Cortex of kidney (tissue), 1 donor: ENCODE data around the gene EPS8L1.
"Not testable (repeated sequence)": the region's sequence is repeated elsewhere in the genome, so short reads cannot be mapped to it uniquely, and the experiment has no call there.

Source experiments
- DNase-seq: peaks from one replicate; lab custom pipeline; 2025; lab: John Stamatoyannopoulos, UW

The EPS8L1 gene

DNA sequence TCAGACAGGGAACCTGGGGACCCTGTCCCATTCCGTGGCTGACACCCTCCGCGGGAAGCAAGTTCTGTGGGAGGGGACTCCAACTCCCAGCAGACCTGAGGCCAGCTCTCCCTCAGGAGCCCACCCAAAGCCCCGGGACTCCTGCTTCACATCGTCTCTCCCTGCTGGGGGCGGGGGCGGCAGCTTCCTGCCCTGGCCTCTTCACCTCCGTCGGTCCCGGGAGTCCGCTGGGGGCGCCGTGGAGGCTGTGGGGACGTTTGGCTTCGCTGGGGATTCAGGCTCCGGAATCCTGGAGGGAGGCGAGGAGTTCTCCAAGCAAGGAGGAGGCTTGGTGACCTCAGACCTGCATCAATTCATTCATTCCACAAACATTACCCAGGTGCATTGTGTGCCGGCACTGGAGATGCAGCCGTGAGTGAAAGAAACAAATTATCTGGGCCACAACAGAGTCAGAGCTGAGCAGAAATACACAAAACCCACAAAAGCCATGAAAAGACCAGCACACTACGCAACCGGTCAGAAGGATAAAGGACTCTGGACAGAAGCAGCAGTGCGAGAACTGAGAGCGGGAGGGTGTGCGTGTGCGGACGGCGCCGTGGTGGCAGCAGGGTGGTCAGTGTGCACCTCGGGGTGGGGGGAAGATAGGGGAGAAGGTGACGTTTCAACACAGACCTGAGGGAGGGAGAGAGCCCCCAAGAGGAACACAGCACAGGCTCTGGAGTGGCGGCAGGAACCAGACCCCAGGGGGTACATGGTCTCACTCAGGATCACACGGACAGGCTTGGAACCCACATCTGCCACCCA lies 19.0 kb downstream of the EPS8L1 start:
- DNase-seq = no peak

- no peak for DNase-seq
Observed at GRCh38 chr19:55095260-55096060, 19.8 kb downstream of the EPS8L1 start.

DNA sequence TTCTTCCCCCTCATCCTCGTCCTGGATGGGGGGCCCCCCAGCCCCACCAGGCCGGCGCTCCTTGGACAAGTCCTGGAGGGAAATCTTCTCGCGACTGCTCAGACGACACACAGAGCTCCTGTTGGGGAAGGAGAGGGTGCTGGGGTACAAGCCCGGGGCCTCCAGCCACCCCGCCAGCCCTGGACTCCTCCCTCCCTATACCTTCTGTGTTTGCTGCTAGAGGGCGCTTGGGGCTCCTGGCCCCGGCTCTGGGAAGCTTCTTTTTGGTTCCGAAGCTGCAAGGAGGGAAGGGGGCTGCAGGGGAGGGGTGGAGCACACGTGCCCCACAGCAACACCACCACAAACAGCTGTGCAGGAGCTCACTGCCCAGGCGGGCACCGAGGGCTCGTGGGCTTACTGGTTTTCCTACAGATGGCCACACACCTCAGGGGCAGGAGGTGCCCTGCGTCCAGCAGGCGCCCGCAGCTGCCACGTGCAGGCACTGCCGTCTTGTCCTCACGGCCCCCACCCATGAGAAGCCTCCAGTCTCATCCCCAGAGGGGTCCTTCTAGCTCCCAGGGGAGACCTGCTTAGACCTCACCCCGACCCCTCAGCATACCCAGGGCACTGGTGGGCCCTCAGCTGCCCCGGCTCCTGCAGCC lies 20.5 kb downstream of the EPS8L1 start:
- no peak for DNase-seq

GRCh38 chr19:55097864-55098715 lies 22.4 kb downstream of the EPS8L1 start:
- no peak for DNase-seq

GRCh38 chr19:55098716-55099556 lies 23.3 kb downstream of the EPS8L1 start:
- no peak for DNase-seq

DNA sequence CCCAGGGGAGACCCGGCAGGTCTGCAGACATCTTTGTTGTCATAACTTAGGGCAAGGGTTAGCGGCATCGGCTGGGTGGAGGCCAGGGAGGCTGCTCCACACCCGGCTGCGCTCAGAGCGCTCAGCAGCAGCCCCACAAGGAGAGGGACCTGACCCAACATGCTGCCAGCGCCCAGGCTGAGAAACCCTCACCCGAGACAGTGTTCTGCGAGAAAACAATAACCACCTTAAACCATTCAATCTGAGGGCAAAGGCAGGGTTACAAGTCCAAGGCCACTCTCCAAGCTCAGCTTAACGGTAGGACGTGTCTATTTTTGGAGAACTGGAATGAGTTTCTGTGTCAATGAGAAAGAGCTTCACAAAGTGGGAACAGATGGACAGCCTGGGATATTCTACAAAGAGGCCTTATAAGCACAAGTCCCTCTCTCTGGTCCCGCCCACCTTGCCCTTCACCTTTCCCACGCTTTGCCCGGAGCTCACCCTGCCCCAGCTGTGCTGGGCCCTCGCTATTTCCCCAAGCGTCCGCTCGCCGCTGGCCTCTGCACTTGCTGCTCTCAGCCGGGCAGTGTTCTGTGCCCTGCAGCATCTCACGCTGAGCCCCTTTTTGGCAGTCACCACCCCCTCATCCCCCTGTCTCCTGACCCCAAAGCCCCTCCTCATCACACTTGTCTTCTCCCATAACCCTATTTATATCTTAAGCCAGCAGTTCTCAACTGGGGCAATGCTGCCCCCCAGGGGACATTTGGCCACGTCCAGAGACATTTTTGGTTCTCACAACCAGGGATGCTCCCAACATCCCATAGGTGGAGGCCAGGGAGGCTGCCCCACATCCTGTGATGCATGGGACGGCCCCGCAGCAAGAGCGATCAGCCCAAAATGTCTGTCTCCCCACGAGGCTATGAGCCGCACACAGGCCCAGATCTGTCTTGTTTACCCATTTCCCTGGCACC lies 24.2 kb downstream of the EPS8L1 start:
- no peak for DNase-seq

GRCh38 chr19:55101261-55101660 lies 25.6 kb downstream of the EPS8L1 start:
- no peak for DNase-seq

DNA sequence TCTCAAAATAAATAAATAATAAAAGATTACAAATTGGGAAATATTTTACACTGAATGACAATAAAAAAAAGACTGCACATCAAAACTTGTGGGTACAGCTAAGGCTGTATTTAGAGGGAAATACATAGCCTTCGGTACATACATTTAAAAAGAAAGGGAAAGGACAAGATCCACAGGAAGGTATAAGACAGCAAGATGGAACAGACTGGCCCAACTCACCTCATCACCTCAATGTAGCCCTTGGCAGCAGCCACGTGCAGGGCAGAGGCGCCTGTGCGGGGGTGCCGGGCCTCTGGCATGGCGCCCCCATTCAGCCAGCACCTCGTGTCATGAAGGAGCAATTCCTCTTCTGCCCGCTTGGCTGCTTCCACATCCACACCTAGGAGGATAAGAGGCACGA lies 27.5 kb downstream of the EPS8L1 start:
- no peak for DNase-seq

DNA sequence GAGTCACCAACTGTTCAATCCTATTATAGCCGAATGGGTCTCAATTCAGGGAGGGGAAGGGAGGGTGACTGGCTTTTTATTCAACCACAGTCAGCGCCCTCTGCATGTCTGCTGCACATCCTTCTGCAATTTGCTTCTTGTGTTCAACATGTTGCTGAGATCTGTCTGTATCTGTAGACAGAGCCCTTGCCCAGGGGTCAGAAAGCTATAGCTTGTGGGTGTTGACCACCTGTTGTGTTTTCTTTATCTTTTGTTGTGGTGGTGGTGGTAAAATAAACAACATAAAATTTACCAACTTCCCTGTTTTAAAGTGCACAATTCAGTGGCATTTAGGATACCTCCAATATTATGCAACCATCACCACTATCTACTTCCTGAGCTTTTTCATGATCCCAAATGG lies 29.6 kb downstream of the EPS8L1 start:
- no peak for DNase-seq

GRCh38 chr19:55106591-55106990 lies 30.9 kb downstream of the EPS8L1 start:
- no peak for DNase-seq

DNA sequence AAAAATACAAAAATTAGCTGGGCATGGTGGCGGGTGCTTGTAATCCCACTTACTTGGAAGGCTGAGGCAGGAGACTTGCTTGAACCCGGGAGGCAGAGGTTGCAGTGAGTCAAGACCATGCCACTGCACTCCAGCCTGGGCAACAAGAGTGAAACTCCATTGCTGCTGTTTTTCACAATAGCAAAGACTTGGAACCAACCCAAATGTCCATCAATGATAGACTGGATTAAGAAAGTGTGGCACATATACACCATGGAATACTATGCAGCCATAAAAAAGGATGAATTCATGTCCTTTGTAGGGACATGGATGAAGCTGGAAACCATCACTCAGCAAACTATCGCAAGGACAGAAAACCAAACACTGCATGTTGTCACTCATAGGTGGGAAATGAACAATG lies 31.6 kb downstream of the EPS8L1 start:
- not testable (repeated sequence) for DNase-seq

DNA sequence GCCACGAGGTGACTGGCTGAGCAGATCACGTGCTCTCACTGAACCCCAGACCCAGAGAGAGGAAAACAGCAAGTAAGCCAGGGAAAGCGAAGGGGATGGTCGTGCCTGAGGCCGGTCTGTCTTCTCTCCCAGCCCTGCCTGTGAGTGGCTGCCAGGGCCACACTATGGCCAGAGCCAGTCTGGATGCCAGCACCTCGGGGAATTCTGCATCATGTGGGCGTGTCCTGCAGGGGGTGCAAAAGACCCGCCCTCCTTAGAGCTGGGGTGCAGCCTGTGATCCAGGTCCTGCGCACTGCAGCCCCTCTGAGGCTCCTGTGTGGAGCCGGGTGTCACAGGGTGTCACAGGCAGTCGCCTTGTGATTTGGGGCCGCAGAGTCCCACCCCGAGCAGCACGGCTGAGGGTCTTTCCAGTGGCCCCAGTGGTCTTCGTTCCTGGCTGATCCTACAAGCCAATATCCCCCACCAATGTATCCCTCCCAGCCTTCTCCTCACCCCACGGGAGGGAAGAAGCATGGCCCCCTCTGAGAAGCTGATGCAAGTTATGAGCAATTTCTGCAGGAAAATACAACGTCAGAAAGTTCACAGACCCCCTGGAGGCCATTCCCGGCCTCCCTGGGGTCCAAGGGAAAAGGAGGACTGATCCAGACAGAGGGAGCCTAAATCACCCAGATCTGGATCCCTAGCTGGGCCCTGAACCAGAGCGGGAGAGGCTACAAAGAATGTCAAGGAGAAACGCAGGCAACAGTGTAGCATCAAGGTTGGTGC lies 34.0 kb downstream of the EPS8L1 start:
- DNase-seq = no peak

DNA sequence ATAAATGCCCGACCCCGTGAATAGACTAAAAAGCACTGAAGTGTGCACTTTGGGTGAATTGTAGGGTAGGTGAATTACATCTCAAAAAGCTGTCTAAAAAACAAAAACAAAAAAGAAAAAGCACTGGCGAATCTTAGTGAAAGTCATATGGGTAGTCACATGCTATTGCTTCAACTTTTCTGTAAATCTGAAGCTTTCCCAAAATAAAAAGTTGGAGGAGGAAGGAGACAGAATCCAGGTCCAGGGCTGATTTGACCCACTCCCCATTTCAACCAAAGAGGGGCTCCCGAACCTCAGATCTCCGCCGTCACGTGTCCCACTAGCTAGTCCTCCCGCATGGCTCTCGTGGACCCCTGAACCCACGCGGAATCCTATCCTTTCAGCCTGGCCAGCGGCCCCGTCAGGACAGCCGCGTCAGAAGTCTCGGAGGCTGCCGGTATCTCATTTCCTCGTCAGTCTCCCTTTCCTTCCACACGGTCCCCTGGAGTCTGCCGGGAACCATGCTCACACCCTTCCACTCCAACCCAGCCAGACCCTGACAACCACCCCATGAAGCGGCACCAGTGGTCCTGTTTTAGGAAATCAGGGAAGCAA lies 35.7 kb downstream of the EPS8L1 start:
- DNase-seq = no peak

DNA sequence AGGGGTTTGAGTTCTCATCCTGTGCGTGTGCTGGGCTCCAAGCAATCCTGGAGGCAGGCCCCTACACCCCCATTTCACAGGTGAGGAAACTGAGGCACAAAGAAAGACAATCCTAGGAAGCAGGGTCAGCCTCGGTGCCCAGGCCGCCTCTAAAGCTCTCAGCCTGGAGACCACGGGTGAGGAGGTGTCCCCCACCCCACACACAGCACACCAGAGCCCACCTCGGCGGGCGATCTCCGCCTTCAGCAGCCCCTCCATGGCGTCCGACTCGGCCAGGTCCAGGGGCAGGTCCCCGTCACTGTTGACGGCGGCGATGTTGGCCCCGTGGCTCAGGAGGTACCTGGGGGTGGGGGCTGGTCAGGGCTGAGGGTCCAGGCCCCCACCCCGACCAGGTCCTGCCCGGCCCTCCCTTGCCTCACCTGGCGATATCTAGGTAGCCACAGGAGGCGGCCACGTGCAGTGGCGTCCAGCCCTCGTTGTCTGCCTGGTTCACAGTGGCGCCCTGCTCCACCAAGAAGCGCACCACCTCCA lies 36.6 kb downstream of the EPS8L1 start:
- DNase-seq = no peak

GRCh38 chr19:55112777-55113569 lies 37.3 kb downstream of the EPS8L1 start:
- no peak for DNase-seq

GRCh38 chr19:55113570-55114039 lies 37.9 kb downstream of the EPS8L1 start:
- DNase-seq = no peak

GRCh38 chr19:55114566-55115145 lies 39.0 kb downstream of the EPS8L1 start:
- no peak for DNase-seq
